C4-2B (cell line): ENCODE data around the gene AFF3.

Source experiments
- CTCF ChIP-seq: fragments of 450-650 bp; conservative IDR thresholded peaks from 2 replicates; pipeline ENCODE4 v1.5.1; 2017; ENCODE audit warnings: mild to moderate bottlenecking
- ZFX ChIP-seq: fragments of 450-650 bp; IDR thresholded peaks from 2 replicates; pipeline ENCODE4 v1.6.1; 2017

DNA sequence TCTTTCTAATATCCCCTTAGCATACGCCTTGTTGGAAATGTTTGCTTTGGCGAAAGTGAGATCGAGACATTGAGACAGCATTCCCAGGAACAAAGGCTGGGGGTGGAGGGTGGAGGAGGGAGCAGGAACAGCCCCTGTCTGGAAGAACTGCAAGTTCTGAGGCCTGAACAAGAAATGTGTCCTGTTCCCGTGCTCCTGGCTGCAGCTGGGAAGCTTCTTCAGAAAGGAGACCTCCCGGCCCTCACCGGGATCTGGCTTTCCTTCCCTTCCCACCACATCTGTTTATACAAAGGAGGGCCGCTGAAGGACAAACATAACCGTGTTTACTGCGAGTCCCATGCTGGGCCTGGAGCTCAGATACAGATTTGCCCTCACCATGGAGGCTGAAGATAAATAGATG lies 35.9 kb downstream of the AFF3 start:
- TF ChIP-seq CTCF (no peak), ZFX (no peak)
